Activated gamma-delta T cell treated with Interleukin-2 at 50 U/mL for 16 hours (primary cell): ENCODE data around the gene PTPRB.
"Not testable (repeated sequence)": the region's sequence is repeated elsewhere in the genome, so short reads cannot be mapped to it uniquely, and the experiment has no call there.

Experiments used
- DNase-seq: peaks from one replicate; pipeline ENCODE4 v3.0.0-alpha.2; 2020

PTPRB gene

DNA sequence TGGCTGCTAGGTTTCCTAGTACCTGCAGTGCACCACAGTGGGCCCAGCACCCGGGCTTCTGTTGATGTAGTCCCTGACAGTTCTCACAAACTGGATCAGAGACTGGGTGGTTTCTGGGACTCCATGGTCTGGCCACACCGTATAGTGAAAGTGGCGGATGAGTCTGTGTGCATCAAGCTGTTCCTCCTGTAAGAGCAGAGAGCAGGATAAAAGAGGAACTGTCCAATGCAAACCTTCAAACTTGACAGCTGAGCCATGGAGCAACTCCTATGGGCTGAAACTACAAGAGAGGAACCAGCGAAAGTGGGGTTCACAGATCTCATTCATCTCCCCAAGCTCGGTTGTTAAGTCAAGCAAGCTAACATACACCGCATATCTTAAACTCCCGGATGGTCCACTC, 102.8 kb downstream of the PTPRB start:
- DNase-seq, result no peak

GRCh38 chr12:70529647-70530046, 107.6 kb downstream of the PTPRB start:
- no peak for DNase-seq

GRCh38 chr12:70520847-70521246, 116.4 kb downstream of the PTPRB start:
- no peak for DNase-seq

GRCh38 chr12:70513426-70513825, 123.8 kb downstream of the PTPRB start:
- DNase-seq, result no peak

DNA sequence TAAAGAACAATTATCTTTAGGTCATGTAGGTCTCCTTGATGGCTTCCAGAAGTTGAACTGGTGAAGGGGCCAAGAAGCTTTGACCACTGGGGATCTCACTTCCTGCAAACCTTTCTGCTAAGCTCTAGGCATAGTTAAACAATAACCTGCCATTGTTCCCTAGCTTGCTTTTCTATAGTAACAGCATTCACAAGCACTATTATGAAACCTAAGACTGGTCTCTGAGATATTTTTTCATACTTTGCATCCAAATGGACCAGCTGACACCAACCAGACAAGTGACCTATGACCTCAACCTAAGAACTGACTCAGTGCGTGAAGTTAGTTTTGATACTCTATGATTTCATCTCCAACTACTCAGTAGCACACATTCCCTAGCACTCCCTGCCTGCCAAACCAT, 129.1 kb downstream of the PTPRB start:
- DNase-seq, result no peak

GRCh38 chr12:70507442-70507841, 129.8 kb downstream of the PTPRB start:
- no peak for DNase-seq

- no peak for DNase-seq
Observed at GRCh38 chr12:70497508-70497907, 139.7 kb downstream of the PTPRB start.

DNA sequence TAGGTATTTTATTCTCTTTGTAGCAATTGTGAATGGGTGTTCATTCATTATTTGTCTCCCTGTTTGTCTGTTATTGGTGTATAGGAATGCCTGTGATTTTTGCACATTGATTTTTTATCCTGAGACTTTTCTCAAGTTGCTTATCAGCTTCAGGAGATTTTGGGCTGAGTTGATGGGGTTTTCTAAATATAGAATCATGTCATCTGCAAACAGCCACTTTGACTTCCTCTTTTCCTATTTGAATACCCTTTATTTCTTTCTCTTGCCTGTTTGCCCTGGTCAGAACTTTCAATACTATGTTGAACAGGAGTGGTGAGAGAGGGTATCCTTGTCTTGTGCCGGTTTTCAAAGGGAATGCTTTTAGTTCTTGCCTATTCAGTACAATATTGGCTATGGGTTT, 144.3 kb downstream of the PTPRB start:
- not testable (repeated sequence) for DNase-seq

DNA sequence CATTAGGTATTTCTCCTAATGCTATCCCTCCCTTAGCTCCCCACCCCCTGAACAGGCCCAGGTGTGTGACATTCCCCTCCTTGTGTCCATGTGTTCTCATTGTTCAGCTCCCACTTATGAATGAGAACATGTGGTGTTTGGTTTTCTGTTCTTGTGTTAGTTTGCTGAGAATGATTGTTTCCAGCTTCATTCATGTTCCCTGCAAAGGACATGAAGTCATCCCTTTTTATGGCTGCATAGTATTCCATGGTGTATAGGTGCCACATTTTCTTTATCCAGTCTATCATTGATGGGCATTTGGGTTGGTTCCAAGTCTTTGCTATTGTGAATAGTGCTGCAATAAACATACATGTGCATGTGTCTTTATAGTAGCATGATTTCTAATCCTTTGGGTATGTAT, 146.3 kb downstream of the PTPRB start:
- DNase-seq, result not testable (repeated sequence)

- no peak for DNase-seq
Observed at GRCh38 chr12:70487440-70487839, 149.8 kb downstream of the PTPRB start.

- no peak for DNase-seq
Observed at GRCh38 chr12:70486588-70486987, 150.6 kb downstream of the PTPRB start.

- DNase-seq, result no peak
Observed at GRCh38 chr12:70485704-70486103, 151.5 kb downstream of the PTPRB start.

GRCh38 chr12:70484464-70484863, 152.8 kb downstream of the PTPRB start:
- DNase-seq, result no peak

DNA sequence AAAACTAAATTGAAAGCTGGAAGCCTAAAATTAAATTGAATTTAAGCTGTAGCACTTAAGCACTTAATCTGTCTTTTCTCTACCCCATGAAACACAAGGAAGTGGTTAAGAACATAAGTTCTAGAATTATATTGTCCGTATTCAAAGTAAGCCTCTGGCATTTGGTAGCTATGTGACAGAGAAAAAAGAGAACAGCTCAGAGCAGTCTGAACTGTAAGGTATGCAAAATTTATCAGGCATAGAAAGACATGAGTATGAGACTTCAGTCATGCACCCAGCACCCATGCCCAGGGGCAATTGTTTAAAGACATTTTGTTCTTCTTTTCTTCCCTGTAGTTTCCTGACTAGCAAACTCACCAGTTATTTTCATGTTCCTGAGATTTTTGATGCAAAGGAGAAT, 154.5 kb downstream of the PTPRB start:
- no peak for DNase-seq

GRCh38 chr12:70469221-70469820, 167.9 kb downstream of the PTPRB start:
- DNase-seq, result no peak

GRCh38 chr12:70468741-70469140, 168.5 kb downstream of the PTPRB start:
- DNase-seq, result no peak

- DNase-seq, result no peak
Observed at GRCh38 chr12:70467918-70468733, 169.1 kb downstream of the PTPRB start.

- DNase-seq, result no peak
Observed at GRCh38 chr12:70467476-70467875, 169.8 kb downstream of the PTPRB start.

GRCh38 chr12:70466753-70467152, 170.5 kb downstream of the PTPRB start:
- no peak for DNase-seq
